ENCODE results near the gene SHLD3. TPM values are rescaled to one million over a fixed set of nuclear protein-coding genes. Genes with fewer than 3 reads are reported as not detected.

The SHLD3 gene
- polyA plus RNA-seq, 1 of the 3 experiments (the other 2 are of a cell fraction): 2.4 TPM

DNA sequence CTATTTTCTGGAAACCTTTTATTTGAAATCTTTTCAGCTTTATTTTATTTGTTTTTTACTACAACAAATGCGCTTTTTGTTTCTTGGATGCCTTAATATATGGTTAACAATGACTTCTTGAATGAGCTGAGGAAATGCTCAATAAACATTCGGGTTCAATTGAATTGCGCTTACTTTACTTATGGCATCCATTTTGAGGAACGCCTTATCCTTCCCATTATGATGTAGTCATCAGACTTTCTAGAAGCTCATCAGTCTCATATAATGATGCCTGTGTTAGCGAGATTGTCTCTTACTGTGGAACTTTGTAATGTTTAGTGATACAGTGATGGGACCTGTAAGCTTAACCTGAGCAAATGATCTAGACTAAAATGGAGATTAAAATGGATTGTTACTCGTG lies 916 bp downstream of the SHLD3 start (continued):
- no peak for TF ChIP-seq NRF1 (IDR thresholded peaks at IDR 0.05; ENCODE audit: low read depth, low read length)
- TF ChIP-seq, protein P1, sequence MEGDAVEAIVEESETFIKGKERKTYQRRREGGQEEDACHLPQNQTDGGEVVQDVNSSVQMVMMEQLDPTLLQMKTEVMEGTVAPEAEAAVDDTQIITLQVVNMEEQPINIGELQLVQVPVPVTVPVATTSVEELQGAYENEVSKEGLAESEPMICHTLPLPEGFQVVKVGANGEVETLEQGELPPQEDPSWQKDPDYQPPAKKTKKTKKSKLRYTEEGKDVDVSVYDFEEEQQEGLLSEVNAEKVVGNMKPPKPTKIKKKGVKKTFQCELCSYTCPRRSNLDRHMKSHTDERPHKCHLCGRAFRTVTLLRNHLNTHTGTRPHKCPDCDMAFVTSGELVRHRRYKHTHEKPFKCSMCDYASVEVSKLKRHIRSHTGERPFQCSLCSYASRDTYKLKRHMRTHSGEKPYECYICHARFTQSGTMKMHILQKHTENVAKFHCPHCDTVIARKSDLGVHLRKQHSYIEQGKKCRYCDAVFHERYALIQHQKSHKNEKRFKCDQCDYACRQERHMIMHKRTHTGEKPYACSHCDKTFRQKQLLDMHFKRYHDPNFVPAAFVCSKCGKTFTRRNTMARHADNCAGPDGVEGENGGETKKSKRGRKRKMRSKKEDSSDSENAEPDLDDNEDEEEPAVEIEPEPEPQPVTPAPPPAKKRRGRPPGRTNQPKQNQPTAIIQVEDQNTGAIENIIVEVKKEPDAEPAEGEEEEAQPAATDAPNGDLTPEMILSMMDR (IDR thresholded peaks at IDR 0.05): no peak

GRCh38 chr5:65630981-65631380 lies 6.2 kb downstream of the SHLD3 start:
- no peak overlapping the region for H3K27ac ChIP-seq (ENCODE audit: low read depth in 2 of 2, low read length in 1 of 2)
- CTCF ChIA-PET: no interaction called here
- no peaks in the 10 kb centered on the region; a peak in 1 of 4 replicates for H3K4me1 ChIP-seq (ENCODE audit: control insufficient read depth in 1 of 2, insufficient read depth in 2 of 2, low read depth in 1 of 2, low read length in 1 of 2)
- no peak overlapping the region for H3K4me3 ChIP-seq (ENCODE audit: low read depth in 2 of 2, low read length in 1 of 2)
- TF ChIP-seq SMC3 (IDR thresholded peaks at IDR 0.05; ENCODE audit: low read depth, low read length): no peak
- no peak for TF ChIP-seq RAD21 (IDR thresholded peaks at IDR 0.05; ENCODE audit: low read length)
- TF ChIP-seq, protein P2, sequence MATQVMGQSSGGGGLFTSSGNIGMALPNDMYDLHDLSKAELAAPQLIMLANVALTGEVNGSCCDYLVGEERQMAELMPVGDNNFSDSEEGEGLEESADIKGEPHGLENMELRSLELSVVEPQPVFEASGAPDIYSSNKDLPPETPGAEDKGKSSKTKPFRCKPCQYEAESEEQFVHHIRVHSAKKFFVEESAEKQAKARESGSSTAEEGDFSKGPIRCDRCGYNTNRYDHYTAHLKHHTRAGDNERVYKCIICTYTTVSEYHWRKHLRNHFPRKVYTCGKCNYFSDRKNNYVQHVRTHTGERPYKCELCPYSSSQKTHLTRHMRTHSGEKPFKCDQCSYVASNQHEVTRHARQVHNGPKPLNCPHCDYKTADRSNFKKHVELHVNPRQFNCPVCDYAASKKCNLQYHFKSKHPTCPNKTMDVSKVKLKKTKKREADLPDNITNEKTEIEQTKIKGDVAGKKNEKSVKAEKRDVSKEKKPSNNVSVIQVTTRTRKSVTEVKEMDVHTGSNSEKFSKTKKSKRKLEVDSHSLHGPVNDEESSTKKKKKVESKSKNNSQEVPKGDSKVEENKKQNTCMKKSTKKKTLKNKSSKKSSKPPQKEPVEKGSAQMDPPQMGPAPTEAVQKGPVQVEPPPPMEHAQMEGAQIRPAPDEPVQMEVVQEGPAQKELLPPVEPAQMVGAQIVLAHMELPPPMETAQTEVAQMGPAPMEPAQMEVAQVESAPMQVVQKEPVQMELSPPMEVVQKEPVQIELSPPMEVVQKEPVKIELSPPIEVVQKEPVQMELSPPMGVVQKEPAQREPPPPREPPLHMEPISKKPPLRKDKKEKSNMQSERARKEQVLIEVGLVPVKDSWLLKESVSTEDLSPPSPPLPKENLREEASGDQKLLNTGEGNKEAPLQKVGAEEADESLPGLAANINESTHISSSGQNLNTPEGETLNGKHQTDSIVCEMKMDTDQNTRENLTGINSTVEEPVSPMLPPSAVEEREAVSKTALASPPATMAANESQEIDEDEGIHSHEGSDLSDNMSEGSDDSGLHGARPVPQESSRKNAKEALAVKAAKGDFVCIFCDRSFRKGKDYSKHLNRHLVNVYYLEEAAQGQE (IDR thresholded peaks at IDR 0.05; ENCODE audit: low read depth, low read length): no peak
- TF ChIP-seq GABPA (IDR thresholded peaks at IDR 0.05; ENCODE audit: low read depth): no peak
- no peak for TF ChIP-seq NFIC (IDR thresholded peaks at IDR 0.05; ENCODE audit: borderline replicate concordance)
- TF ChIP-seq IRF3 (IDR thresholded peaks at IDR 0.05; ENCODE audit: low read depth, low read length): no peak
- no peak for TF ChIP-seq USF2 (IDR thresholded peaks at IDR 0.05; ENCODE audit: borderline replicate concordance, low read depth, low read length)
- TF ChIP-seq ZBTB33 (IDR thresholded peaks at IDR 0.05; ENCODE audit: borderline replicate concordance, low read depth): no peak
- no peak for TF ChIP-seq MEF2A (IDR thresholded peaks at IDR 0.05; ENCODE audit: borderline replicate concordance, low read depth)
- H3F3A ChIP-seq (replicated peaks; ENCODE audit: insufficient read depth): peaks cover 8% of the 10 kb centered on the region
- no peak for DNase-seq
- peaks cover 5% of the 10 kb centered on the region; the same call in 1 of the 2 replicates for H4K20me1 ChIP-seq (ENCODE audit: insufficient read depth)
- POLR2A ChIA-PET: no interaction called here
- H3K9me2 ChIP-seq: no peaks in the 10 kb centered on the region
- H3K9ac ChIP-seq: no peak overlapping the region
- no peaks in the 10 kb centered on the region for H3K9me3 ChIP-seq
- H3K36me3 ChIP-seq (replicated peaks in 1 of 2; ENCODE audit: control insufficient read depth in 1 of 2, insufficient read depth in 2 of 2, low read length in 1 of 2): peaks cover 19 to 36% of the 10 kb centered on the region in 2 experiments
- H3K4me2 ChIP-seq: no peak overlapping the region
- no peaks in the 10 kb centered on the region for H3K27me3 ChIP-seq (ENCODE audit: insufficient read depth)
- no peak overlapping the region for H2AFZ ChIP-seq (ENCODE audit: low read depth)
- peaks cover 68% of the 10 kb centered on the region for H3K79me2 ChIP-seq (ENCODE audit: insufficient read depth)

Measured in SK-N-SH (cell line).